ENCODE results near the gene FARS2. TPM values are rescaled to one million over a fixed set of nuclear protein-coding genes. Genes with fewer than 3 reads are reported as not detected.

FARS2 gene
- total RNA-seq, 1 donor from 2014 or later, result 19.9 TPM

GRCh38 chr6:5665667-5666066, 404.4 kb downstream of the FARS2 start:
- H3K27me3 Mint-ChIP-seq (ENCODE audit: low read depth), result no peaks in the 10 kb centered on the region
- no peaks in the 10 kb centered on the region for H3K36me3 Mint-ChIP-seq

GRCh38 chr6:5666695-5667094, 405.4 kb downstream of the FARS2 start:
- H3K27ac Mint-ChIP-seq, result no peak overlapping the region
- no peak overlapping the region for H3K4me3 Mint-ChIP-seq
- TF ChIP-seq CTCF (IDR thresholded peaks at IDR 0.05; ENCODE audit: unreplicated experiment), result no peak
- peaks cover 22% of the 10 kb centered on the region for H3K4me1 Mint-ChIP-seq
- H3K9me3 Mint-ChIP-seq, result peaks cover 5% of the 10 kb centered on the region
- DNase-seq (ENCODE audit: low spot score in 2 of 2, unreplicated experiment in 2 of 2), result no peak
- no peaks in the 10 kb centered on the region for H3K27me3 Mint-ChIP-seq (ENCODE audit: low read depth)
- H3K36me3 Mint-ChIP-seq, result no peaks in the 10 kb centered on the region

More at GRCh38 chr6:5665667-5666066, 404.4 kb downstream of the FARS2 start:
- DNase-seq (ENCODE audit: low spot score in 2 of 2, unreplicated experiment in 2 of 2), result no peak
- Mint-ChIP-seq H3K4me1 (peaks cover 11% of the 10 kb centered on the region), H3K4me3 (no peak overlapping the region), H3K27ac (no peak overlapping the region), H3K9me3 (peaks cover 5% of the 10 kb centered on the region)
- no peak for TF ChIP-seq CTCF (IDR thresholded peaks at IDR 0.05; ENCODE audit: unreplicated experiment)

GRCh38 chr6:5667737-5668136, 406.4 kb downstream of the FARS2 start:
- DNase-seq (ENCODE audit: low spot score in 2 of 2, unreplicated experiment in 2 of 2), result no peak
- TF ChIP-seq CTCF (IDR thresholded peaks at IDR 0.05; ENCODE audit: unreplicated experiment), result no peak
- peaks cover 5% of the 10 kb centered on the region for H3K9me3 Mint-ChIP-seq
- H3K36me3 Mint-ChIP-seq, result no peaks in the 10 kb centered on the region
- H3K27ac Mint-ChIP-seq, result no peak overlapping the region
- peaks cover 27% of the 10 kb centered on the region for H3K4me1 Mint-ChIP-seq
- H3K27me3 Mint-ChIP-seq (ENCODE audit: low read depth), result no peaks in the 10 kb centered on the region
- no peak overlapping the region for H3K4me3 Mint-ChIP-seq

GRCh38 chr6:5670381-5670780, 409.1 kb downstream of the FARS2 start:
- no peaks in the 10 kb centered on the region for H3K27me3 Mint-ChIP-seq (ENCODE audit: low read depth)
- H3K36me3 Mint-ChIP-seq, result no peaks in the 10 kb centered on the region
- H3K9me3 Mint-ChIP-seq, result peaks cover 5% of the 10 kb centered on the region
- peak overlapping the region; percentile 87 for H3K27ac Mint-ChIP-seq
- TF ChIP-seq CTCF (IDR thresholded peaks at IDR 0.05; ENCODE audit: unreplicated experiment), result no peak
- peaks cover 22% of the 10 kb centered on the region for H3K4me1 Mint-ChIP-seq
- no peak overlapping the region for H3K4me3 Mint-ChIP-seq
- no peak for DNase-seq (ENCODE audit: low spot score in 2 of 2, unreplicated experiment in 2 of 2)

- no peak for DNase-seq (ENCODE audit: low spot score in 2 of 2, unreplicated experiment in 2 of 2)
- no peak for TF ChIP-seq CTCF (IDR thresholded peaks at IDR 0.05; ENCODE audit: unreplicated experiment)
- H3K27me3 Mint-ChIP-seq (ENCODE audit: low read depth), result no peaks in the 10 kb centered on the region
- peaks cover 22% of the 10 kb centered on the region for H3K4me1 Mint-ChIP-seq
- peak overlapping the region; percentile 87 for H3K27ac Mint-ChIP-seq
- no peak overlapping the region for H3K4me3 Mint-ChIP-seq
- peaks cover 5% of the 10 kb centered on the region for H3K9me3 Mint-ChIP-seq
- H3K36me3 Mint-ChIP-seq, result no peaks in the 10 kb centered on the region
These were observed 409.7 kb downstream of the FARS2 start for GRCh38 chr6:5670811-5671561.

Measured in mesothelial cell of epicardium (in vitro differentiated cells).